Measurements from ENCODE around the gene FRMPD2.
A peak's percentile ranks its signal among the peaks of the same experiment; 100 is the strongest.

The FRMPD2 gene

DNA sequence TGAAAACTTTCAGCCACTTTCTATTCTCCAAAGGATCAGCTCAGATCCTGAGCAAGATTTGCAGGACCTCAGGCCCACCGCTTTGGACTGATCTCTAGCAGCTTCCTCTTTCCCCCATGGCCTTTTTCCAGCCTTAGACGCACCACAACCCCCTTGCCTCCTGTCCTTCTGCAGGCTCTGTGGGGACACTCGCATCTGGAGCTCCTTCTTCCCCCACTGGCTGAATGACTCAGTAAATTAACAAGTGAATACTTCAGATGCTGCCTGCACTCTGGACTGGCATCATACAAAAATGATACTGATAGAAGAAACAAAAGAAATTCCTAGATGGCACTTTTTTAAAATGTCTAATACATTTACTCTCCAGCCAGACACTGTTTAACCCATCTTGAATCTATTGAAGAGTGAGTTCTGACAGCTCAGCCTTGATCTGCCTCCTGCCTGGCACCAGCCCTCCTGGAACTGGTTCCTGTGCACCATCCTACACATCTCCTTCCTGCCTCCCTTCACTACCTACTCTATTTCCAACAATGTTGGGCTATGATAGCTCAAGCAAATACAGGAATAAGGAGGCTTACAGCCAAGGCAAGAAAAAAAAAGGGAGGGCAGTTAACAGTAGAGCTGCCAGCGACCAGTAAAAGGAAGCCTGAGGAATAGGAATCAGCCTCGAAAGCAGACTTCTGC is 3.3 kb downstream of the FRMPD2 start:
- DNase-seq, result no peak
- Histone ChIP-seq H2BK120ac (ENCODE audit: low read depth, low read length) (no peak overlapping the region), H3K4ac (ENCODE audit: low read depth in 1 of 2, low read length in 2 of 2) (no peak overlapping the region), H3K27me3 (ENCODE audit: control insufficient read depth in 1 of 2, insufficient read depth in 1 of 2, low read length in 2 of 2) (peaks cover 24 to 67% of the 10 kb centered on the region in 2 experiments), H2AK5ac (ENCODE audit: low read length, severe bottlenecking) (no peak overlapping the region), H3K4me2 (ENCODE audit: low read length, poor library complexity, severe bottlenecking) (no peak overlapping the region), H3K79me1 (replicated peaks; ENCODE audit: low read length, poor library complexity, severe bottlenecking) (no peaks in the 10 kb centered on the region), H3K36me3 (ENCODE audit: control insufficient read depth in 1 of 2, insufficient read depth in 2 of 2, low read depth in 1 of 2, low read length in 2 of 2) (no peaks in the 10 kb centered on the region), H3K4me3 (ENCODE audit: insufficient read depth in 1 of 2, low read depth in 1 of 2, low read length in 2 of 2) (no peak overlapping the region), H3K9ac (ENCODE audit: low read length) (no peak overlapping the region), H3K18ac (ENCODE audit: low read depth in 1 of 2, low read length in 2 of 2) (no peak overlapping the region), H4K91ac (ENCODE audit: low read length) (no peak overlapping the region), H2BK12ac (ENCODE audit: low read length in 2 of 2) (no peak overlapping the region), H3K4me1 (ENCODE audit: control insufficient read depth, insufficient read depth, low read depth, low read length) (no peaks in the 10 kb centered on the region), H2AFZ (ENCODE audit: low read depth, low read length) (no peak overlapping the region), H4K8ac (ENCODE audit: low read length) (no peak overlapping the region), H2BK15ac (ENCODE audit: low read depth, poor library complexity, severe bottlenecking) (no peak overlapping the region), H3K9me3 (ENCODE audit: control insufficient read depth, low read length) (no peaks in the 10 kb centered on the region), H3K27ac (ENCODE audit: low read length, poor library complexity, severe bottlenecking) (no peak overlapping the region), H2BK5ac (ENCODE audit: low read depth, low read length, poor library complexity, severe bottlenecking) (no peak overlapping the region), H3K14ac (ENCODE audit: low read length in 2 of 2) (no peak overlapping the region), H3K23ac (ENCODE audit: low read length in 2 of 2) (peak overlapping the region in 1 of 2 experiments; percentile 63)
- WGBS, result 78% methylated on average over 5 of the region's 5 CpGs

DNA sequence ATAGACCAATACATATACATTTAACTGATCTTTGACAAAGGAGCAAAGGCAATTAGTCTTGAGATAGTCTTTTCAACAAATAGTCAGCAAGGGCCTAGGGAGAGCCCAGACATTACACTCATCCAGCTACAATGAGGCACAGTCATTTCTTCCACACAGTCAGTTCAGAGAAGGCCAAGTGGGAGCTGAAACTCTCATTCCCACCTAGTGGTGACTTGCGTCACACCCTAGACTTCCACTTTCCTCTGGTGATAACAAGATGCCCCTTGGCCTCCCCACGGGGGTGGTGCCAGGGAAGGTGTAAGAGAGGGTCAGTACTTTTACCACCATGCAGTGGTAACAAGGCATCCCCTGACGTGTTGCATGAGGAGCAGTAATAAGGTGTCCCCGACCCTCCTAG is 8.0 kb downstream of the FRMPD2 start:
- no peak for DNase-seq
- Histone ChIP-seq H3K79me1 (replicated peaks; ENCODE audit: low read length, poor library complexity, severe bottlenecking) (no peaks in the 10 kb centered on the region), H2BK5ac (ENCODE audit: low read depth, low read length, poor library complexity, severe bottlenecking) (no peak overlapping the region), H3K4me3 (ENCODE audit: insufficient read depth in 1 of 2, low read depth in 1 of 2, low read length in 2 of 2) (no peak overlapping the region), H3K18ac (ENCODE audit: low read depth in 1 of 2, low read length in 2 of 2) (no peak overlapping the region), H3K27me3 (ENCODE audit: control insufficient read depth in 1 of 2, insufficient read depth in 1 of 2, low read length in 2 of 2) (peaks cover 11 to 37% of the 10 kb centered on the region in 2 experiments), H2BK120ac (ENCODE audit: low read depth, low read length) (no peak overlapping the region), H3K36me3 (ENCODE audit: control insufficient read depth in 1 of 2, insufficient read depth in 2 of 2, low read depth in 1 of 2, low read length in 2 of 2) (no peaks in the 10 kb centered on the region), H3K9ac (ENCODE audit: low read length) (no peak overlapping the region), H4K91ac (ENCODE audit: low read length) (no peak overlapping the region), H2AK5ac (ENCODE audit: low read length, severe bottlenecking) (no peak overlapping the region), H3K27ac (ENCODE audit: low read length, poor library complexity, severe bottlenecking) (no peak overlapping the region), H2AFZ (ENCODE audit: low read depth, low read length) (no peak overlapping the region), H4K8ac (ENCODE audit: low read length) (no peak overlapping the region), H3K4me1 (ENCODE audit: control insufficient read depth, insufficient read depth, low read depth, low read length) (no peaks in the 10 kb centered on the region), H3K14ac (ENCODE audit: low read length in 2 of 2) (no peak overlapping the region), H3K4me2 (ENCODE audit: low read length, poor library complexity, severe bottlenecking) (no peak overlapping the region), H2BK15ac (ENCODE audit: low read depth, poor library complexity, severe bottlenecking) (no peak overlapping the region), H2BK12ac (ENCODE audit: low read length in 2 of 2) (no peak overlapping the region), H3K4ac (ENCODE audit: low read depth in 1 of 2, low read length in 2 of 2) (no peak overlapping the region), H3K9me3 (ENCODE audit: control insufficient read depth, low read length) (no peaks in the 10 kb centered on the region), H3K23ac (ENCODE audit: low read length in 2 of 2) (no peak overlapping the region)
- WGBS, result 70% methylated on average over 3 of the region's 4 CpGs

DNA sequence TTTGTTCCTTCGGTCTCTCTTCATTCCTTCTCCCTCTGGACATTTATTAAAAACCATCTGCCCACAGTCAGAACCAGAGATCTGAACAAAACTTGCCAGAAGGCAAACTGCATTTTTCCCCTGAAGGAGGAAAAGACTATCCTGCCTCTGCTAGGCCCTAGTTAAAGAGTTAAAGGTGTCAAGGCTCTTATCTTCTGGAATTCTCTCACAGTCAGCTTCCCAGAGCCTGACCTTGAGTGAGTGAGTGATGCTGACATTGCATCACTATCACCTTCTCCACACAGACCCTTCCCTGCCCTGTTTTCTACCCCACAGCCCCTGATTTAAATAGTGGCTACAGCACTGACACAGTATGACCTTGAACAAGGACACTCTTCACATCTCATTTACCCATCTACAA is 16.4 kb downstream of the FRMPD2 start:
- no peak overlapping the region for H3K27ac ChIP-seq (ENCODE audit: low read length, poor library complexity, severe bottlenecking)
- no peak overlapping the region for H3K4me3 ChIP-seq (ENCODE audit: insufficient read depth in 1 of 2, low read depth in 1 of 2, low read length in 2 of 2)
- H3K14ac ChIP-seq (ENCODE audit: low read length in 2 of 2), result no peak overlapping the region
- H3K23ac ChIP-seq (ENCODE audit: low read length in 2 of 2), result no peak overlapping the region
- no peak overlapping the region for H3K9ac ChIP-seq (ENCODE audit: low read length)
- H2AK5ac ChIP-seq (ENCODE audit: low read length, severe bottlenecking), result no peak overlapping the region
- H2BK5ac ChIP-seq (ENCODE audit: low read depth, low read length, poor library complexity, severe bottlenecking), result no peak overlapping the region
- no peak overlapping the region for H2AFZ ChIP-seq (ENCODE audit: low read depth, low read length)
- no peak overlapping the region for H3K18ac ChIP-seq (ENCODE audit: low read depth in 1 of 2, low read length in 2 of 2)
- H3K4me2 ChIP-seq (ENCODE audit: low read length, poor library complexity, severe bottlenecking), result no peak overlapping the region
- 94% methylated on average over 1 of the region's 1 CpG for WGBS
- peaks cover 8 to 30% of the 10 kb centered on the region in 2 experiments for H3K27me3 ChIP-seq (ENCODE audit: control insufficient read depth in 1 of 2, insufficient read depth in 1 of 2, low read length in 2 of 2)
- peaks cover 4% of the 10 kb centered on the region for H3K4me1 ChIP-seq (ENCODE audit: control insufficient read depth, insufficient read depth, low read depth, low read length)
- no peaks in the 10 kb centered on the region for H3K79me1 ChIP-seq (replicated peaks; ENCODE audit: low read length, poor library complexity, severe bottlenecking)
- no peak overlapping the region for H2BK120ac ChIP-seq (ENCODE audit: low read depth, low read length)
- no peaks in the 10 kb centered on the region for H3K36me3 ChIP-seq (ENCODE audit: control insufficient read depth in 1 of 2, insufficient read depth in 2 of 2, low read depth in 1 of 2, low read length in 2 of 2)
- H4K8ac ChIP-seq (ENCODE audit: low read length), result no peak overlapping the region
- no peaks in the 10 kb centered on the region for H3K9me3 ChIP-seq (ENCODE audit: control insufficient read depth, low read length)
- H4K91ac ChIP-seq (ENCODE audit: low read length), result no peak overlapping the region
- no peak overlapping the region for H2BK12ac ChIP-seq (ENCODE audit: low read length in 2 of 2)
- H3K4ac ChIP-seq (ENCODE audit: low read depth in 1 of 2, low read length in 2 of 2), result no peak overlapping the region
- DNase-seq, result no peak
- no peak overlapping the region for H2BK15ac ChIP-seq (ENCODE audit: low read depth, poor library complexity, severe bottlenecking)

DNA sequence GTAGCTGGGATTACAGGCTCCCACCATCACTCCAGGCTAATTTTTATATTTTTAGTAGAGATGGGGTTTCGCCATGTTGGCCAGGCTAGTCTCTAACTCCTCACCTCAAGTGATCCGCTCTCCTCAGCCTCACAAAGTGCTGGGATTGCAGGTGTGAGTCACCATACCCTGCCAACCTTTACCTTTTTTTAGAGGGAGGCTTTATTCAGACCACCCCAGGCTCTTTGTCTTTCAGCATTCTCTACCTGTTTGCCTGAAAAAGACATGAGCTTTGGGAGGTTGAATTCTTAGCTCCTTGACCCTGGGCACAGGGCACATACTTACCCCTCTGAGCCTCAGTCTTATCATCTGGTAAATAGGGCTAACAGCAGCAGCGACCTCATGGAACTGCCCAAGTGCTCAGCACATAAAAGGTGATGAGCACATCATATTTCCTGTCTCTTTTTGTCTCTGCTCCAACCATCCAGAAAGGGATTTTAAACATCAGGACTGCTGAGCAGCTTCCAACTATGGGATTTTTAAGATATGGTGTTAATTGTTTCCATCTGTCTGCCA is 17.0 kb downstream of the FRMPD2 start:
- peaks cover 4% of the 10 kb centered on the region for H3K4me1 ChIP-seq (ENCODE audit: control insufficient read depth, insufficient read depth, low read depth, low read length)
- H2AK5ac ChIP-seq (ENCODE audit: low read length, severe bottlenecking), result no peak overlapping the region
- DNase-seq, result no peak
- no peak overlapping the region for H3K14ac ChIP-seq (ENCODE audit: low read length in 2 of 2)
- H3K36me3 ChIP-seq (ENCODE audit: control insufficient read depth in 1 of 2, insufficient read depth in 2 of 2, low read depth in 1 of 2, low read length in 2 of 2), result no peaks in the 10 kb centered on the region
- WGBS, result 91% methylated on average over 3 of the region's 3 CpGs
- H3K23ac ChIP-seq (ENCODE audit: low read length in 2 of 2), result no peak overlapping the region
- no peak overlapping the region for H2BK120ac ChIP-seq (ENCODE audit: low read depth, low read length)
- H3K4me2 ChIP-seq (ENCODE audit: low read length, poor library complexity, severe bottlenecking), result no peak overlapping the region
- no peak overlapping the region for H3K27ac ChIP-seq (ENCODE audit: low read length, poor library complexity, severe bottlenecking)
- H3K27me3 ChIP-seq (ENCODE audit: control insufficient read depth in 1 of 2, insufficient read depth in 1 of 2, low read length in 2 of 2), result peaks cover 8 to 30% of the 10 kb centered on the region in 2 experiments
- H3K9me3 ChIP-seq (ENCODE audit: control insufficient read depth, low read length), result no peaks in the 10 kb centered on the region
- H3K4ac ChIP-seq (ENCODE audit: low read depth in 1 of 2, low read length in 2 of 2), result no peak overlapping the region
- H3K18ac ChIP-seq (ENCODE audit: low read depth in 1 of 2, low read length in 2 of 2), result no peak overlapping the region
- no peak overlapping the region for H4K8ac ChIP-seq (ENCODE audit: low read length)
- no peak overlapping the region for H4K91ac ChIP-seq (ENCODE audit: low read length)
- H2BK12ac ChIP-seq (ENCODE audit: low read length in 2 of 2), result no peak overlapping the region
- no peak overlapping the region for H2BK15ac ChIP-seq (ENCODE audit: low read depth, poor library complexity, severe bottlenecking)
- H3K4me3 ChIP-seq (ENCODE audit: insufficient read depth in 1 of 2, low read depth in 1 of 2, low read length in 2 of 2), result no peak overlapping the region
- H2AFZ ChIP-seq (ENCODE audit: low read depth, low read length), result no peak overlapping the region
- H3K9ac ChIP-seq (ENCODE audit: low read length), result no peak overlapping the region
- H3K79me1 ChIP-seq (replicated peaks; ENCODE audit: low read length, poor library complexity, severe bottlenecking), result no peaks in the 10 kb centered on the region
- no peak overlapping the region for H2BK5ac ChIP-seq (ENCODE audit: low read depth, low read length, poor library complexity, severe bottlenecking)
